Neutrophil (primary cell): ENCODE results near the gene GLRX5.

Experiments
- H3K27ac ChIP-seq: fragments of 200-600 bp; sonication (generic); 2 replicates; pipeline ENCODE4 v1.5.1; 2016; ENCODE audit warnings: mild to moderate bottlenecking, moderate library complexity
- H3K27me3 ChIP-seq: fragments of 200-600 bp; sonication (generic); 2 replicates; pipeline ENCODE4 v1.6.0; 2016; ENCODE audit warnings: mild to moderate bottlenecking
- H3K36me3 ChIP-seq: fragments of 200-600 bp; sonication (generic); 2 replicates; pipeline ENCODE4 v1.5.1; 2017
- H3K4me1 ChIP-seq, 2 experiments: fragments of 200-600 bp in 1 of 2; sonication (generic) in 1 of 2; 1 replicate in 1 of 2; 2 replicates in 1 of 2; pipeline versions ENCODE4 v1.5.1 to v1.6.1; 2013 to 2016; ENCODE audit warnings: low read depth in 1 of 2, low read length in 1 of 2, mild to moderate bottlenecking in 1 of 2, moderate library complexity in 1 of 2; ENCODE audit not compliant: control insufficient read depth in 1 of 2, insufficient read depth in 1 of 2
- H3K4me3 ChIP-seq, 2 experiments: fragments of 200-600 bp in 1 of 2; sonication (generic) in 1 of 2; 1 replicate in 1 of 2; 2 replicates in 1 of 2; pipeline ENCODE4 v1.5.1; 2013 to 2016; ENCODE audit warnings: low read depth in 1 of 2, low read length in 1 of 2, mild to moderate bottlenecking in 1 of 2, moderate library complexity in 1 of 2
- H3K9me3 ChIP-seq: fragments of 200-600 bp; sonication (generic); 2 replicates; pipeline ENCODE4 v1.5.1; 2016
- CTCF ChIP-seq: fragments of 200-600 bp; sonication (generic); IDR thresholded peaks from 2 replicates; pipeline ENCODE4 v1.5.1; 2016; ENCODE audit warnings: antibody characterized with exemption

The GLRX5 gene

GRCh38 chr14:95534299-95535225, at the start of gene GLRX5:
Gene GLRX5 (plus strand): TSS chr14:95535050. CDS start chr14:95535090, 40 bp downstream.
- no peaks in the 10 kb centered on the region for H3K9me3 ChIP-seq
- TF ChIP-seq CTCF: peak; percentile 30
- peak within 1 kb of the TSS; percentile 71 to 98 for H3K4me3 ChIP-seq
- H3K4me1 ChIP-seq: peaks cover 26 to 29% of the 10 kb centered on the region in 2 experiments
- H3K27ac ChIP-seq: peak within 1 kb of the TSS; percentile 86
- H3K36me3 ChIP-seq: no peaks in the 10 kb centered on the region
- H3K27me3 ChIP-seq: no peaks in the 10 kb centered on the region

GRCh38 chr14:95485222-95485819, 49.5 kb upstream of the GLRX5 start:
- no peak overlapping the region for H3K27ac ChIP-seq
- no peaks in the 10 kb centered on the region for H3K9me3 ChIP-seq
- peaks cover 7% of the 10 kb centered on the region for H3K36me3 ChIP-seq
- TF ChIP-seq CTCF: no peak
- no peak overlapping the region for H3K4me3 ChIP-seq
- no peaks in the 10 kb centered on the region for H3K27me3 ChIP-seq
- H3K4me1 ChIP-seq: peaks cover 10 to 14% of the 10 kb centered on the region in 2 experiments

- Histone ChIP-seq H3K27me3 (no peaks in the 10 kb centered on the region), H3K36me3 (no peaks in the 10 kb centered on the region), H3K4me3 (no peak overlapping the region), H3K27ac (no peak overlapping the region), H3K9me3 (no peaks in the 10 kb centered on the region), H3K4me1 (peaks cover 12 to 17% of the 10 kb centered on the region in 2 experiments)
- TF ChIP-seq CTCF: no peak
Measured at GRCh38 chr14:95486875-95487668, 47.8 kb upstream of the GLRX5 start.

GRCh38 chr14:95487669-95488084, 47.2 kb upstream of the GLRX5 start:
- Histone ChIP-seq H3K9me3 (no peaks in the 10 kb centered on the region), H3K27ac (no peak overlapping the region), H3K27me3 (no peaks in the 10 kb centered on the region), H3K36me3 (no peaks in the 10 kb centered on the region), H3K4me3 (no peak overlapping the region), H3K4me1 (peaks cover 12 to 17% of the 10 kb centered on the region in 2 experiments)
- TF ChIP-seq CTCF: no peak
